Suprapubic skin (tissue), 4 donors: ENCODE data around the gene RTEL1.

Source experiments
- EP300 ChIP-seq: sonication (generic); formaldehyde crosslinking; IDR thresholded peaks from one replicate; pipeline ENCODE4 v1.6.1; 2017; ENCODE audit warnings: antibody characterized with exemption
- POLR2A ChIP-seq, 2 donors: fragments of 450-650 bp; IDR thresholded peaks; one replicate each; pipeline ENCODE4 v1.6.1; 2017; ENCODE audit warnings: antibody characterized with exemption in 2 of 2, mild to moderate bottlenecking in 2 of 2, moderate library complexity in 2 of 2
- POLR2AphosphoS5 ChIP-seq, 3 donors: sonication (generic); formaldehyde crosslinking; IDR thresholded peaks; one replicate each; pipeline ENCODE4 v1.6.1; 2017; ENCODE audit warnings: antibody characterized with exemption in 3 of 3
- TF ChIP-seq, protein P1 (sequence below), 2 donors: fragments of 200-600 bp in 1 of 2; fragments of 450-650 bp in 1 of 2; sonication (generic) in 1 of 2; IDR thresholded peaks; one replicate each; pipeline ENCODE4 v1.5.1; 2016 to 2019; ENCODE audit warnings: antibody characterized with exemption in 2 of 2, mild to moderate bottlenecking in 1 of 2, moderate library complexity in 1 of 2

DNA sequence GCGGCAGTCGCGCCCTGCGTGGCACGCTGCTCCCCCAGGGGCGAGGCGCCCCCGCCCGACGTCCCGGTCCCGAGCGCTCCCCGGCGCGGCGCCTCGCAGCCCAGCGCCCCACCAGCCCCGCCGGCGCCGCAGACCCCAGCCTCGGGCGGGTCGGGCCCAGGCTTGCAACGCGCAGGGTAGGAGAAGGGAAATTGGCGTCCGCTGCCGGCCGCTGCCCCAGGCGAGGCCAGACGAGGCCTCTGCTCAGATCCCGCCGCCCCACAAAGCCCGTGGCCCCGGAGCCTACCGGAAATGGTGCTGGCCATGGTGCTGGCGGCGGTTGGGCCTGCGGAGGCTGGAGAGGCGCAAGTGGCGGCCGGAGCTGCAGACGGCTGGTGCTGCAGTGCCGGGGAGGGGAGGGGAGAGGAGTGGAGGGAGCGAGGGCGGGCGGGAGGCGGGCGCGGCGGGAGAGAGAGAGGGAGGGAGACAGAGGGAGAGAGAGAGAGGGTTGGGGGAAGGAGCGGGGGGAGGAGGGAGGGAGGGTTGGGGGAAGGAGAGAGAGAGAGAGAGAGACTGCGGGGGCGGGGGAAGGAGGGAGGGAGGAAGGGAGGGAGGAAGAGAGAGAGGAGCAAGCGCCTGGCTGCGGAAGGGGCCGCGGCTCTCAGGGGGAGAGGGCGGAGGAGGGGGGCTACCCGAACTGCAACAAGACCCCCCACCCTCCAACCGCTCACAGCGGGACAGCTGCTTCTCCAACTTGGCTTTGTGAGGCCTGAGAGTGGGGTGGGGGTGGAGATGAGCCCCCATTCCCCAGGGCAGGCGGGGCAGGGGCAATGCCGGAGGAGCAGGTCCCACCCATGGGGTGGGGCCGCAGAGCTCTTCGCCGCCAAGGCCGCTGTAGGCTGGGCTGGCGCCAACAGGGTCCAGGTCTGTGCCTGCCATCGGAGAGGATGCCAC lies 4.8 kb upstream of the RTEL1 start, which contains the start of gene STMN3:
- no peak for TF ChIP-seq EP300
- TF ChIP-seq, protein P1, sequence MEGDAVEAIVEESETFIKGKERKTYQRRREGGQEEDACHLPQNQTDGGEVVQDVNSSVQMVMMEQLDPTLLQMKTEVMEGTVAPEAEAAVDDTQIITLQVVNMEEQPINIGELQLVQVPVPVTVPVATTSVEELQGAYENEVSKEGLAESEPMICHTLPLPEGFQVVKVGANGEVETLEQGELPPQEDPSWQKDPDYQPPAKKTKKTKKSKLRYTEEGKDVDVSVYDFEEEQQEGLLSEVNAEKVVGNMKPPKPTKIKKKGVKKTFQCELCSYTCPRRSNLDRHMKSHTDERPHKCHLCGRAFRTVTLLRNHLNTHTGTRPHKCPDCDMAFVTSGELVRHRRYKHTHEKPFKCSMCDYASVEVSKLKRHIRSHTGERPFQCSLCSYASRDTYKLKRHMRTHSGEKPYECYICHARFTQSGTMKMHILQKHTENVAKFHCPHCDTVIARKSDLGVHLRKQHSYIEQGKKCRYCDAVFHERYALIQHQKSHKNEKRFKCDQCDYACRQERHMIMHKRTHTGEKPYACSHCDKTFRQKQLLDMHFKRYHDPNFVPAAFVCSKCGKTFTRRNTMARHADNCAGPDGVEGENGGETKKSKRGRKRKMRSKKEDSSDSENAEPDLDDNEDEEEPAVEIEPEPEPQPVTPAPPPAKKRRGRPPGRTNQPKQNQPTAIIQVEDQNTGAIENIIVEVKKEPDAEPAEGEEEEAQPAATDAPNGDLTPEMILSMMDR (IDR thresholded peaks at IDR 0.05): no peak
- TF ChIP-seq POLR2A (IDR thresholded peaks at IDR 0.05): no peak
- peak in 2 of 3 donors; percentile 20 to 34 for TF ChIP-seq POLR2AphosphoS5 (IDR thresholded peaks at IDR 0.05)
